Caco-2 (cell line): Measurements from ENCODE around the gene BEND3. TPM values are rescaled to one million over a fixed set of nuclear protein-coding genes. Genes with fewer than 3 reads are reported as not detected.

Experiments used
- BruUV-seq: library from RNA; stranded (reverse); fragments of 400-500 nt; replicated peaks from 2 replicates; lab custom pipeline; 2021; lab: Mats Ljungman, UMichigan
- CTCF ChIA-PET: fragments of 300-600 bp; sonication (Branson Sonifier 250); formaldehyde crosslinking; loops from one replicate; lab custom pipeline; 2022; ENCODE audit warnings: antibody characterized with exemption; lab: Charles Lee
- POLR2A ChIA-PET: fragments of 300-600 bp; sonication (Branson Sonifier 250); formaldehyde crosslinking; loops from one replicate; lab custom pipeline; 2022; ENCODE audit warnings: antibody characterized with exemption; lab: Charles Lee
- DNase-seq, 2 experiments: peaks; one replicate each; pipeline versions ENCODE4 v3.0.0 to v3.0.0-alpha.2; 2020 to 2022
- H3K27me3 ChIP-seq: replicated peaks from 2 replicates; pipeline ENCODE4 v1.6.0; 2011; ENCODE audit warnings: low read length; ENCODE audit not compliant: control insufficient read depth, insufficient read depth
- H3K36me3 ChIP-seq: 2 replicates; pipeline ENCODE4 v1.5.1; 2011; ENCODE audit warnings: low read length; ENCODE audit not compliant: control insufficient read depth, insufficient read depth
- H3K4me1 ChIP-seq: fragments of 250-450 bp; sonication (Bioruptor Pico); 2 replicates; pipeline ENCODE4 v1.5.1; 2020; ENCODE audit warnings: mild to moderate bottlenecking
- H3K4me3 ChIP-seq: 2 replicates; pipeline ENCODE4 v1.5.1; 2011; ENCODE audit warnings: low read depth, mild to moderate bottlenecking, control low read depth, low read length
- H3K9me3 ChIP-seq: fragments of 250-450 bp; sonication (Bioruptor Pico); 2 replicates; pipeline ENCODE4 v1.5.1; 2020; ENCODE audit warnings: mild to moderate bottlenecking, moderate library complexity
- H3K27ac Mint-ChIP-seq: one replicate; pipeline ENCODE4 v1.8.0; 2022; ENCODE audit warnings: mixed read lengths; ENCODE audit not compliant: unreplicated experiment
- H3K27me3 Mint-ChIP-seq: one replicate; pipeline ENCODE4 v1.8.0; 2022; ENCODE audit warnings: mixed read lengths; ENCODE audit not compliant: insufficient read depth, unreplicated experiment
- H3K36me3 Mint-ChIP-seq: one replicate; pipeline ENCODE4 v1.8.0; 2022; ENCODE audit warnings: mild to moderate bottlenecking, mixed read lengths; ENCODE audit not compliant: insufficient read depth, unreplicated experiment
- H3K4me1 Mint-ChIP-seq: one replicate; pipeline ENCODE4 v1.8.0; 2022; ENCODE audit warnings: low read depth, mixed read lengths; ENCODE audit not compliant: unreplicated experiment
- H3K4me3 Mint-ChIP-seq: one replicate; pipeline ENCODE4 v1.8.0; 2022; ENCODE audit warnings: mild to moderate bottlenecking, moderate library complexity, mixed read lengths; ENCODE audit not compliant: unreplicated experiment
- H3K9me3 Mint-ChIP-seq: one replicate; pipeline ENCODE4 v1.8.0; 2022; ENCODE audit warnings: mixed read lengths; ENCODE audit not compliant: unreplicated experiment
- intact Hi-C: fragments of 100-400 bp; cut with micrococcal nuclease; formaldehyde crosslinking; loops from one replicate; pipeline ENCODE4 v1.10.0; 2022; ENCODE audit not compliant: unreplicated experiment
- total RNA-seq: library from RNA; stranded (reverse); gene quantifications from 2 replicates; pipeline ENCODE4 v1.2.3, GENCODE V29; 2022
- TF ChIP-seq, protein P1 (sequence below), 2 experiments: fragments of 200-600 bp in 1 of 2; IDR thresholded peaks; 1 replicate in 1 of 2; 2 replicates in 1 of 2; pipeline versions ENCODE4 v1.5.1 to v1.8.0; 2011 to 2022; ENCODE audit warnings: antibody characterized with exemption in 1 of 2, control low read depth in 1 of 2, inconsistent platforms in 1 of 2, low read depth in 1 of 2, low read length in 1 of 2, mild to moderate bottlenecking in 1 of 2, moderate library complexity in 1 of 2; ENCODE audit not compliant: insufficient read depth in 1 of 2, severe bottlenecking in 1 of 2, unreplicated experiment in 1 of 2

Gene BEND3
- total RNA-seq, 1 experiment from 2014 or later = 8.3 TPM

DNA sequence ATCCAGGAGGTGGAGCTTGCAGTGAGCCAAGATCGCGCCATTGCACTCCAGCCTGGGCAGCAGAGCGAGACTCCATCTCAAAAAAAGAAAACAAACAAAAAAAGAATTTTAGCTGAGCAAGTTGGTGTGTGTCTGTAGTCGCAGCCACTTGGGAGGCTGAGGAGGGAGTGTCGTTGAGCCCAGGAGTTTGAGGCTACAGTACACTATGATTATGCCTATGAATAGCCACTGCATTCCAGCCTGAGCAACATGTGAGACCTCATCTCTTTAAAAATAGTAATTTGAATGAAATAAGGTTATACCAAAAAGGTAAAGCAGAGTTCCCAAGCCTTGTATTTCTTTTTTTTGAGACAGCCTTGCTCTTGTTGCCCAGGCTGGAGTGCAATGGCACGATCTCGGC is 67.5 kb downstream of the BEND3 start:
- no peak overlapping the region for H3K27ac Mint-ChIP-seq
- no peaks in the 10 kb centered on the region for H3K27me3 ChIP-seq

DNA sequence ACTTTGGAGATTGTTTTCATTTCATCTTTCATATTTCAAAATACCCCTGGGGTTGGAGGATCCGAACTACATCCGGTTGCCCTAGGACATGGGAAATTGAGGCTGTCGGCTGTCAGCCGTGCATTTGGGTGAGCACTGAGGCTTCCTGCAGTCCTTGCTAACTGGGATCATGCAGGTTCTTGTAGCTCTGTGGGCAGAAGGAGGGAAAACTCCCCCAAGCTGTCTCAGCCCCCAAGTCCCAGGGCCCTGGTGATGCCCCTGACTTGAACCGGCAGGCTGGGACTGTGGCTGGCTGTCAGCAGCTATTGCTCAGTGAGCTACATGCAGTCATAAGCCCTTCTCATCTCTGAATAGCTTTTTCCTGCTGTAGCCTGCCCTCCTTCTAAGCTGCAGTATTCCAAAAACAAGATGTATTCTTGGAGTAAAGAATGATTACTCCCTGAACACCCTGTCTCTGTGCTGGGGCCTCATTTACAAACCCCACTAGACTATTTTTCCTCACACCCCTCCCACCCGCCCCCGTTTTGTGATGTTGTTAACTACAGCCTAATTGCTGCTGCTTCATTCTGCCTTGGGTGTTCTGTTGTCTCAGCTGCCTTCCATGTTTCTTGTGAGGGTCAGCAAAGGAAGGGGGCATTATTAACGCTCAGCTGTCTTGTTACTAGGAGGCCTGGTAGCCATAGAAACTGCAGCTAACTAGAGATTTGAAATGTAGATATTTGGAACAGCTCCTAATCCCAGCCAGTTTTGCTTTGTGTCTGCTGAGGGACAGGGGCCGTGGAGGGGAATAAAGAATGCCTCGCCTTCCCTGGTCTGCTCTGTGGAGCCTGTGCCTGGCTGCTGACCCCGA is 69.3 kb downstream of the BEND3 start:
- intact Hi-C loops = no loop called here
- Histone ChIP-seq H3K9me3 (no peaks in the 10 kb centered on the region), H3K36me3 (no peaks in the 10 kb centered on the region), H3K4me3 (no peak overlapping the region), H3K4me1 (no peaks in the 10 kb centered on the region), H3K27me3 (no peaks in the 10 kb centered on the region)
- H3K4me3 Mint-ChIP-seq = no peak overlapping the region
- no peaks in the 10 kb centered on the region for H3K9me3 Mint-ChIP-seq
- H3K27me3 Mint-ChIP-seq = no peaks in the 10 kb centered on the region
- CTCF ChIA-PET = interaction anchor here (0.6 kb wide), 1 partner anchor 533 kb away, joined by 3 read pairs; no protein-coding TSS in a partner anchor
- BruUV-seq = no TSS peak
- no peak overlapping the region for H3K27ac Mint-ChIP-seq
- POLR2A ChIA-PET = no interaction called here
- no peaks in the 10 kb centered on the region for H3K36me3 Mint-ChIP-seq
- DNase-seq = no peak
- H3K4me1 Mint-ChIP-seq = no peaks in the 10 kb centered on the region
- TF ChIP-seq, protein P1, sequence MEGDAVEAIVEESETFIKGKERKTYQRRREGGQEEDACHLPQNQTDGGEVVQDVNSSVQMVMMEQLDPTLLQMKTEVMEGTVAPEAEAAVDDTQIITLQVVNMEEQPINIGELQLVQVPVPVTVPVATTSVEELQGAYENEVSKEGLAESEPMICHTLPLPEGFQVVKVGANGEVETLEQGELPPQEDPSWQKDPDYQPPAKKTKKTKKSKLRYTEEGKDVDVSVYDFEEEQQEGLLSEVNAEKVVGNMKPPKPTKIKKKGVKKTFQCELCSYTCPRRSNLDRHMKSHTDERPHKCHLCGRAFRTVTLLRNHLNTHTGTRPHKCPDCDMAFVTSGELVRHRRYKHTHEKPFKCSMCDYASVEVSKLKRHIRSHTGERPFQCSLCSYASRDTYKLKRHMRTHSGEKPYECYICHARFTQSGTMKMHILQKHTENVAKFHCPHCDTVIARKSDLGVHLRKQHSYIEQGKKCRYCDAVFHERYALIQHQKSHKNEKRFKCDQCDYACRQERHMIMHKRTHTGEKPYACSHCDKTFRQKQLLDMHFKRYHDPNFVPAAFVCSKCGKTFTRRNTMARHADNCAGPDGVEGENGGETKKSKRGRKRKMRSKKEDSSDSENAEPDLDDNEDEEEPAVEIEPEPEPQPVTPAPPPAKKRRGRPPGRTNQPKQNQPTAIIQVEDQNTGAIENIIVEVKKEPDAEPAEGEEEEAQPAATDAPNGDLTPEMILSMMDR (IDR thresholded peaks at IDR 0.05; ENCODE audit: insufficient read depth in 1 of 2, low read depth in 1 of 2, low read length in 1 of 2, severe bottlenecking in 1 of 2, unreplicated experiment in 1 of 2) = no peak

More for the DNA sequence above, 67.5 kb downstream of the BEND3 start:
- H3K4me1 ChIP-seq = no peaks in the 10 kb centered on the region
- BruUV-seq = no TSS peak
- no peak for DNase-seq
- TF ChIP-seq, protein P1 (IDR thresholded peaks at IDR 0.05; ENCODE audit: insufficient read depth in 1 of 2, low read depth in 1 of 2, low read length in 1 of 2, severe bottlenecking in 1 of 2, unreplicated experiment in 1 of 2) = no peak
- Mint-ChIP-seq H3K4me1 (no peaks in the 10 kb centered on the region), H3K36me3 (no peaks in the 10 kb centered on the region), H3K4me3 (no peak overlapping the region), H3K9me3 (no peaks in the 10 kb centered on the region), H3K27me3 (no peaks in the 10 kb centered on the region)
- no peak overlapping the region for H3K4me3 ChIP-seq
- no peaks in the 10 kb centered on the region for H3K36me3 ChIP-seq
- CTCF ChIA-PET = no interaction called here
- no peaks in the 10 kb centered on the region for H3K9me3 ChIP-seq
- intact Hi-C loops = no loop called here
- POLR2A ChIA-PET = no interaction called here

DNA sequence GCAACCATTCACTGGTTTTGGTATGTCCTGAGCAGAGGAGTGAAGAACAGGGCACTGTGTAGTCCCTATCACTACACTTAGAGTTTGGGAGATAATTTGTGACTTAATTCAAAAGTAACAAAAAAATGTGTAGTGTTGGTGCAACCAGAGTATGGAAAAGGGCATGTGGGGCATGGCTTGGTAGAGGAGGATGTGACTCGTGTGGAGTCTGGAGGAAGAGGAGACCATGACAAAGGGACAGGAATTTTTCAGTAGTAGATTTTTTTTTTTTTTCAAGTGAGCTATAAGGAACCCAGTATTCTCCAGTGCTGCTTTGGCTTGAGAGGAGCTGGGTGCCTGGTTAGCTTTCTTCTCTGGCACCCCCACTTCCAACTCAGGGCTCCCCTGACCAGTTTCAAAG is 82.2 kb downstream of the BEND3 start:
- Histone ChIP-seq H3K36me3 (no peaks in the 10 kb centered on the region), H3K4me1 (no peaks in the 10 kb centered on the region), H3K9me3 (no peaks in the 10 kb centered on the region), H3K4me3 (no peak overlapping the region), H3K27me3 (no peaks in the 10 kb centered on the region)
- Mint-ChIP-seq H3K27me3 (no peaks in the 10 kb centered on the region), H3K4me3 (no peak overlapping the region), H3K9me3 (no peaks in the 10 kb centered on the region), H3K27ac (no peak overlapping the region), H3K4me1 (no peaks in the 10 kb centered on the region), H3K36me3 (peaks cover 12% of the 10 kb centered on the region)
- intact Hi-C loops = no loop called here
- no TSS peak for BruUV-seq
- no peak for DNase-seq
- TF ChIP-seq, protein P1 (IDR thresholded peaks at IDR 0.05; ENCODE audit: insufficient read depth in 1 of 2, low read depth in 1 of 2, low read length in 1 of 2, severe bottlenecking in 1 of 2, unreplicated experiment in 1 of 2) = no peak
- CTCF ChIA-PET = no interaction called here
- POLR2A ChIA-PET = no interaction called here
